Stimulated activated CD4-positive, alpha-beta T cell treated with anti-CD3 and anti-CD28 coated beads, TNF-alpha, amount 100 ng/mL, for 24 hours (primary cell): ENCODE measurements around the gene UBXN6.

Experiments used
- DNase-seq, 3 experiments: peaks; one replicate each; pipeline ENCODE4 v3.0.0-alpha.2; 2020; ENCODE audit warnings: low read depth in 3 of 3

Gene UBXN6

GRCh38 chr19:4439243-4439642 is 18.4 kb downstream of the UBXN6 start:
- DNase-seq: no peak

DNA sequence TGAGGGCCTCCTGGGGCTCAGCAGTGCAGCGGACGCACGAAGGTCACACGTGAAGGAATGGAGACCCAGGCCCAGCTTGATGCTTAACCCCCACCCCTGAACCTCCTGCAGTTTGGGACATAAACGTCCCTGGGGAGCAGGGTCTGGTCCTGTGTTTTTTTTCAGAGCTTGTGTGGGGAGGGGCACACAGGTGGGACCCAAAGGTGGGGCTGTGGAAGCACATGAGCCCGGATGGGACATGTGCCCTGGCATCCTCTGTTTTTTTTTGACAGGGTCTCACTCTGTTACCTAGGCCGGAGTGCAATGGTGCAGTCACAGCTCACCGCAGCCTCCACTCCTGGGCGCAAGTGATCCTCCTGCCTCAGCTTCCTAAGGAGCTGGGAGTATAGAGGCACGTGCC is 20.5 kb downstream of the UBXN6 start:
- DNase-seq: no peak

DNA sequence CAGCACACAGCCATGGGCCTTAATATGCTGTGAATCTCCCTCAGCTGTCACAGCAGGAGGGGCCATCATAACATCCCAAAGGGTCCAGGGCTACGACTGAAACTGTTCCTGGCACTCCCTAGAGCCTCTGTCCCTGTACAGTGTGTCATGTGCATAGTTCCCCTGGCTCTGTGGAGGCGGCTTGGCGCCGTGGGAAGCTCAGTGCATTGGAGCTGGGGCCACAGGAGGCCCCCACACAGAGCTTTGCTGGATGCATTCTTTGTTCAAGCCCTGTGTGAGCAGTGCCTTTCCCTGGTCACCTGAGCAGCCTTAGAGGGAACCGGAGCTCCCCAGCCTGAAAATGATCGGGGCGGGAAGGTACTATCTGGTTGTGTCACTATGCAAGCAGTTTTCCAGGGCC is 21.4 kb downstream of the UBXN6 start:
- no peak for DNase-seq

DNA sequence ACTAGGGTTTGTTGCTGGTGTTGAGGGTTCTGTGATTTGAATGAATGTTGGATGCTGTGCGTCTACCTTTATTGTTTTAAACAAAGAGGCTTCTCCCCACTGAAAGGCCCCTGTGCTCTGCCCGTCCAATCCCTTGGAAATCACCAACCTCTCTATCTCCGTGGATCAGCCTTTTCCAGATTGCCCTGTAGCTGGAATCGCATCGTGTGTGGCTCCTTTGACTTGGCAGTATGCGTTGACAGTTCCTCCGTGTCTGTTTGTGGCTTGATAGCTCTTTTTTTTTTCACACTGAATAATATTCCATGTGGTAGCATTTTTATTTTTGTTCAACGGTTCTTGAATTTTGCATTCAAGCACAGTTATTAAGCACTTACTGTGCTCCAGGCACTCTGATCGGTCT is 23.2 kb downstream of the UBXN6 start:
- no peak for DNase-seq

- DNase-seq: no peak
Measured at GRCh38 chr19:4432918-4433506, 24.6 kb downstream of the UBXN6 start.

DNA sequence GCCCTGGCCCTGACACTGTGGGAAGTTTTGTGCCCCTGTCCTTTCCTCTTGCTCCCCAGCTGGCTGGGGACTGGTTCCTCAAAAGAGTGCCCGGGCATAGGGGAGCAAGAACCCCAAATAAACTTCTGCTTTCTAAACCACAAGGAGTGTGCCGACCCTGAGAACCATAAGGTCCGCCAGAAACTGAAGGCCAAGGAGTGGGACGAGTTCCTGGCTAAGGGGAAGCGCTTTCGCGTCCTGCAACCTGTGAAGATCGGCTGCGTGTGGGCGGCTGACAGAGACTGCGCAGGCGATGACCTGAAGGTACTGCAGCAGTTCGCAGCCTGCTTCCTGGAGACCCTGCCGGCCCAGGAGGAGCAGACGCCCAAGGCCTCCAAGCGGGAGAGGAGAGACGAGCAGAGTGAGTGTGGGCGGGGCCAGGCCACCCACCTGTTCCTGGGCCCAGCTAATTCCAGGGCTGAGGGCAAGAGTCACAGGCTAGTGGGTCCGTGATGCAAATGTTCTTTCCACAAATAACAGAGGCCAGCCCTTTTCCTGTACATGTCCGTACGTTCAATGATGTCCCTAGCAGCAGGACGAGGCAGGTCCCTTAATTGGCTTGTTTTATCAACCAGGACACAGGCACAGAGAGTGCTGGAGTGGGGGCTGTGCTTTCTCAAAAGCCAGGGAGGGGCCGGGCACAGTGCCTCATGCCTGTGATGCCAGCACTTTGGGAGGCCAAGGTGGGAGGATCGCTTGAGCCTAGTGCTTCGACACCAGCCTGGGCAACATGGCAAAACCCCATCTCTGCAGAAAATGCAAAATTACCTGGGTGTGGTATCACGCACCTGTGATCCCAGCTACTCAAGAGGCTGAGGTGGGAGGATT is 25.6 kb downstream of the UBXN6 start:
- DNase-seq: no peak

GRCh38 chr19:4431296-4431695 is 26.3 kb downstream of the UBXN6 start:
- DNase-seq: no peak

GRCh38 chr19:4430760-4431159 is 26.8 kb downstream of the UBXN6 start:
- no peak for DNase-seq

DNA sequence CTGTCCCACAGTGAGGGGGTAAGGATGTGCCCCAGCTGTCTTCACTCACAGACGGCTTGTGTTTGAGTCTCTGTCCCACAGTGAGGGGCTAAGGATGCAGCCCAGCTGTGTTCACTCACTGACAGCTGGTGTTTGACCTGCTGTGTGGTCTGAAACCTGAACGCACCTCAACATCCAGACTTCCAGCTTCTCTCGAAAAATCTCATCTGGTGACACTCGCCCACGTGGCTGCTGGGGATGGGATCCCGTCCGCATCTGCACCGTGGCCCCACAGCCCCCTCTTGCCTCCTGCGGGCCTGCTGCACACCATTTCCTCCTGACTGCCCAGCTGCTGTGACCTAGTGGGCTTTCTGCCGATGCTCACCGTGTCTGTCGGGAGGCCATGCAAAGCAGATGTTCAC is 27.8 kb downstream of the UBXN6 start:
- DNase-seq: no peak

DNA sequence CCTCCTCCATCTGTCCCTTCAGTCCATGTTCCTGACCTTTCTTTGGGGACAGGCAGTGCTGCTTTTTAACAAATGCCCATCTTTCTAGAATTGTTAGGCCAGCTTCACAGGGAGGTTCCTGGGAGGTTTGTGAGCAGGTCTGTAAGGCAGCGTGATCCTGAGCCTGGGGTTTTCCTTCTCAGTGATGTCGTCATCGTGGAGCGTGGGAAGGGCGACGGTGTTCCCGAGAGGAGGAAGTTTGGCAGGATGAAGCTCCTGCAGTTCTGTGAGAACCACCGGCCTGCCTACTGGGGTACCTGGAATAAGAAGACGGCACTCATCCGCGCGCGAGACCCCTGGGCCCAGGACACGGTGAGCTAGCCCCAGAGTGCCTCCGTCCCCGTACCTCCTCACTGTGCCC is 28.3 kb downstream of the UBXN6 start:
- no peak for DNase-seq

- DNase-seq: no peak
Measured at GRCh38 chr19:4428326-4428975, 29.1 kb downstream of the UBXN6 start.

DNA sequence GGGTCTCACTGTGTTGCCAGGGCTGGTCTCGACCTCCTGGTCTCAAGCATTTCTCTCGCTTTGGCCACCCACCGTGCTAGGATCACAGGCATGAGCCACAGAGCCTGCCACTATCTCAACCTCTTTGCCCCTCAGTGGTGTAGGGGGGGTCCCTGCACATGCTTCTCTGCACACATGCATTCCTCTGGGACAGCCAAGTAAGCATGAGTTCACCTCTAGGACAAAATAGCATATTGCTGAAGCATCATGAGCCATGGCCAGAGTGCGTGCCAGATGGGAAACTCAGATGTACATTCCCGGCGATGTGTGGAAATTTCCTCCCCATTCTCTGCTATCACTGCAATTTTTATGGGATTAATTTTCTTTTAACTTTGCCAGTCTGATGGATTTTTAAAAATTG is 32.1 kb downstream of the UBXN6 start:
- DNase-seq: no peak

DNA sequence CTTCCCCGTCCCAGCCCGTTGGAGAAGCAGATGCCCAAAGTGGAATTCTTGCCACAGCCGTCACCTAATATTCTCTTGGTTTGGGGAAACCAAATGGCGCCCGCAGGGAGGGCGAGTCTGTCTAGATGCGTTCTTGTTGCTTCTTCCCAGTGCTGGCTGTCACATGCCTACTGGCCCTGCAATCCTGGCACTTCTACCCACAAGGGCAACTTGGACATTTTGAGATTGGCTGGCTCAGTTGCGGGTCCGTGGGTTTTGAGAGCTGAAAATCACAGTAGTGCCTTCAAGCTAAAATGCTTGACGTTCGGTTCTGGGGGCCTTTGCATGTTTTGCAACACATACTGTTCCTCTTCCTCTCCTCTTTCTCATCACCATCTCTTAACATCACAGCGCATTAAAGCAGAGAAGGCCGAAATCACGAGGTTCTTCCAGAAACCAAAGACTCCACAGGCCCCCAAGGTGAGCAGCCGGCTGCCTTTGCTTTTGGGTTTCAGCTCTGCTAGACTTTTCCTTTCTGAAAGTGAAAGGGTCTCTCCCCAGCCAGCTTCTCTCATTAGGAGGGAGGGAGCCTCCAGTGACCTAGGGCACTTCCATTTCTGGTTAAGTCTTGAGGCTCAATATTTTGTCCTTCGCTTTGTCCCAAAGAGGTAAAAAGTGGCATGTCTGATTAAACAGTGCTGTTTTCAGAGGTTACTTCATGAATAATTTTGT is 34.0 kb downstream of the UBXN6 start:
- no peak for DNase-seq

- DNase-seq: no peak
Measured at GRCh38 chr19:4416268-4416667, 41.3 kb downstream of the UBXN6 start.

- DNase-seq: no peak
Measured at GRCh38 chr19:4415352-4415751, 42.2 kb downstream of the UBXN6 start.

DNA sequence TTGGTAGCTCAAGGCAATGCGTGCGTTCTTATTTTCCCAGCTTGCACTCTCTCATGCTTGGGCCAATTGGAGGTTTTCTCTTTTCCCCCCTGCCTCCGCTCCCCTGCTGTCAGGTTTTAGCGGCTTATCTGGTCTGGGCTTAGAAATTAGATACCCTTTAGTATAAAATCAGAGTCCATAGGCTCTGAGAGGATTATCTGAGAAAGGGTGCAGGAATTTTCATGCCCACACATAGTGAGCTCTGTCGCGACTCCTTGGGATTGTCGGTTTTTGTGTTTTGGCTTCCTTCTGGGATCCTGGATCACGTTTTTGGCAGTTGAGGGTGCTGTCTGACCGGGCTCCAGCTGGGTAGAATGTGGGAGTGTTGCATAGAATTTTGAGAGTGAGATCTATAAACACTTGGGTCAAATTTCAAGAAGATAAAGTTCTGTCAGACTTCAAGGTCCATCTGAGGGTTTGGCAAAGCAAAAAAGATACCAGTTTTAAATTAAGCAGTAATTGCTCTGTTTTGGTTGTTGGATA is 42.7 kb downstream of the UBXN6 start:
- DNase-seq: no peak

DNA sequence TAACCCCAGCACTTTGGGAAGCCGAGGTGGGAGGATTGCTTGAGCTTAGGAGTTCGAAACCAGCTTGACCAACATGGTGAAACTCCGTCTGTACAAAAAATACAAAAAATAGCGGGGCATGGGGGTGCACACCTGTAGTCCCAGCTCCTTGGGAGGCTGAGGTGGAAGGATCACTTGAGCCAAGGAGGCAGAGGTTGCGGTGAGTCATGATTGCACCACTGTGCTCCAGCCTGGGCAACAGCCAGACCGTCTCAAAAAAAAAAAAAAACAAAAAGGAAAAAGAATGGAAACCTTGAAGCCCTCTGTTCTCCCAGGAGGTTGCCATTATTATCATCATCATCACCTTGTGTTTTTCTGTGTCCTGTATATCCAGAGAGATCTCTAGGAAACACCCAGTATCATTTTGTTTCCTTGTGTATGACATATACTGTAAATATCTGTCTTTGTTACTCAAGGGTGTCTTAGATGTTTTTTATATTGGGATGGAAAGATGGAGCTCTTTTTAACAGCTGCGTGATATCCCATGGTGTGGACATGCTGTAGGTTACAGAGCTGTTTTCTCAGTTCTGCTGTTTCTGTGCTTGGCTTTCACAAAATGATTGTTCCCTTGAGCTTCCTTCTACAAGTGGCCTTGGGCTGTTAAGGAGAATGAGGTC is 43.3 kb downstream of the UBXN6 start:
- no peak for DNase-seq

DNA sequence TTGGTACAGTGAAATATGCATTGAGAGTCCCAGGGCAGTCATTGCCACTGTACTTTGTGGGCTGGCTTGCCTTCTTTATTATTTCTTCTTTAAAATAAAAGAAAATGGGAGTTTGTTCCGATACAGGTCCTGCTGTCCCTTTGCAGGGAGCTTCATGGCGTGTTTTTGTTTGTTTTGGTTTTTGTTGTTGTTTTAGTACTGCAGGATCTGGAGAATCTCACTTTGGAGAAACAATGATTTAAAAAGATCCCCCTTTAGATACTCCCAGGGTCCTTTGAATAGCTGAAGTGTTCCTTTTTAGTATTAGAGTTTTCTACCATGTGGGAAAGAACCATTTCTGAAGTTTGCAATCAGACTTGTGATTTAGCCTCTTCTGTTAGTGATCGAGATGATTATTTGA is 44.0 kb downstream of the UBXN6 start:
- no peak for DNase-seq

DNA sequence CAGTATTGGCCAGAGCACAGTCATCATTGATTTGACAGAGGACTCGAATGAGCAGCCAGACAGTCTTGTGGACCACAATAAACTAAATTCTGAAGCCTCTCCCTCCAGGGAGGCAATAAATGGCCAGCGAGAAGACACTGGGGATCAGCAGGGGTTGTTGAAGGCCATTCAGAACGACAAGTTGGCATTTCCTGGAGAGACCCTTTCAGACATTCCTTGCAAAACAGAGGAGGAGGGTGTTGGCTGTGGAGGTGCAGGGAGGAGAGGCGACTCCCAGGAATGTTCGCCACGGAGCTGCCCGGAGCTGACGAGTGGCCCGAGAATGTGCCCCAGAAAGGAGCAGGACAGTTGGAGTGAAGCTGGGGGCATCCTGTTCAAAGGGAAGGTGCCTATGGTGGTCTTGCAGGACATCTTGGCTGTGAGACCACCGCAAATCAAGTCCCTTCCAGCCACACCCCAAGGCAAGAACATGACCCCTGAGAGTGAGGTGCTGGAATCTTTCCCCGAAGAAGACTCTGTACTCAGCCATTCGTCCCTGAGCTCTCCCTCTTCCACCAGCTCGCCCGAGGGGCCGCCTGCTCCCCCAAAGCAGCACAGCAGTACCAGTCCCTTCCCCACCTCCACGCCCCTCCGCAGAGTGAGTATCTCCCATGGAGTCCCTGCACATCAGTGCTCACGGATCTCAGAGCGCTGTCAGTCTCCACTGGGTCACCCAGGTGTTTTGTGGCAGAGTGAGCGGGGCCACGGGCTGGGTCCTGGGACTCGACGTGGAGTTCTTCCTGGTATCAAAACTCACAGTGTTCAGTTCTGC is 48.3 kb downstream of the UBXN6 start:
- DNase-seq: no peak

DNA sequence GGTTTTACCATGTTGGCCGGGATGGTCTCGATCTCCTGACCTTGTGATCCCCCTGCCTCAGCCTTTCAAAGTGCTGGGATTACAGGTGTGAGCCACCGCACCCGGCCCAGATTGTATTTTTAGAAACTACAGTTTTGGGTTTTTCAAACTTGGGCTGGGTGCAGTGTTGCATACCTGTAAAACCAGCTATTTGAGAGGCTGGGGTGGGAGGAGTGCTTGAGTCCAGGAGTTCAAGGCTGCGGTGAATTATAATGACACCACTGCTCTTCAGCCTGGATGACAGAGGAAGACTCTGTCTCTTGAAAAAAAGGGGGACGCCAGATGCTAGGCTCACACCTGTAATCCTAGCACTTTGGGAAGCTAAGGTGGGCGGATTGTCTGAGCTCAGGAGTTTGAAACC is 51.0 kb downstream of the UBXN6 start:
- DNase-seq: no peak

- no peak for DNase-seq
Measured at GRCh38 chr19:4405977-4406376, 51.6 kb downstream of the UBXN6 start.
